Stimulated activated CD4-positive, alpha-beta T cell treated with anti-CD3 and anti-CD28 coated beads, Interleukin-1b, Interleukin-23, amount 100 ng/mL, for 48 hours (primary cell): ENCODE measurements around the gene LDB3.
"Not testable (repeated sequence)": the region's sequence is repeated elsewhere in the genome, so short reads cannot be mapped to it uniquely, and the experiment has no call there.

Source experiments
- DNase-seq: peaks from one replicate; pipeline ENCODE4 v3.0.0-alpha.2; 2020

Gene LDB3, protein sequence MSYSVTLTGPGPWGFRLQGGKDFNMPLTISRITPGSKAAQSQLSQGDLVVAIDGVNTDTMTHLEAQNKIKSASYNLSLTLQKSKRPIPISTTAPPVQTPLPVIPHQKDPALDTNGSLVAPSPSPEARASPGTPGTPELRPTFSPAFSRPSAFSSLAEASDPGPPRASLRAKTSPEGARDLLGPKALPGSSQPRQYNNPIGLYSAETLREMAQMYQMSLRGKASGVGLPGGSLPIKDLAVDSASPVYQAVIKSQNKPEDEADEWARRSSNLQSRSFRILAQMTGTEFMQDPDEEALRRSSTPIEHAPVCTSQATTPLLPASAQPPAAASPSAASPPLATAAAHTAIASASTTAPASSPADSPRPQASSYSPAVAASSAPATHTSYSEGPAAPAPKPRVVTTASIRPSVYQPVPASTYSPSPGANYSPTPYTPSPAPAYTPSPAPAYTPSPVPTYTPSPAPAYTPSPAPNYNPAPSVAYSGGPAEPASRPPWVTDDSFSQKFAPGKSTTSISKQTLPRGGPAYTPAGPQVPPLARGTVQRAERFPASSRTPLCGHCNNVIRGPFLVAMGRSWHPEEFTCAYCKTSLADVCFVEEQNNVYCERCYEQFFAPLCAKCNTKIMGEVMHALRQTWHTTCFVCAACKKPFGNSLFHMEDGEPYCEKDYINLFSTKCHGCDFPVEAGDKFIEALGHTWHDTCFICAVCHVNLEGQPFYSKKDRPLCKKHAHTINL

DNA sequence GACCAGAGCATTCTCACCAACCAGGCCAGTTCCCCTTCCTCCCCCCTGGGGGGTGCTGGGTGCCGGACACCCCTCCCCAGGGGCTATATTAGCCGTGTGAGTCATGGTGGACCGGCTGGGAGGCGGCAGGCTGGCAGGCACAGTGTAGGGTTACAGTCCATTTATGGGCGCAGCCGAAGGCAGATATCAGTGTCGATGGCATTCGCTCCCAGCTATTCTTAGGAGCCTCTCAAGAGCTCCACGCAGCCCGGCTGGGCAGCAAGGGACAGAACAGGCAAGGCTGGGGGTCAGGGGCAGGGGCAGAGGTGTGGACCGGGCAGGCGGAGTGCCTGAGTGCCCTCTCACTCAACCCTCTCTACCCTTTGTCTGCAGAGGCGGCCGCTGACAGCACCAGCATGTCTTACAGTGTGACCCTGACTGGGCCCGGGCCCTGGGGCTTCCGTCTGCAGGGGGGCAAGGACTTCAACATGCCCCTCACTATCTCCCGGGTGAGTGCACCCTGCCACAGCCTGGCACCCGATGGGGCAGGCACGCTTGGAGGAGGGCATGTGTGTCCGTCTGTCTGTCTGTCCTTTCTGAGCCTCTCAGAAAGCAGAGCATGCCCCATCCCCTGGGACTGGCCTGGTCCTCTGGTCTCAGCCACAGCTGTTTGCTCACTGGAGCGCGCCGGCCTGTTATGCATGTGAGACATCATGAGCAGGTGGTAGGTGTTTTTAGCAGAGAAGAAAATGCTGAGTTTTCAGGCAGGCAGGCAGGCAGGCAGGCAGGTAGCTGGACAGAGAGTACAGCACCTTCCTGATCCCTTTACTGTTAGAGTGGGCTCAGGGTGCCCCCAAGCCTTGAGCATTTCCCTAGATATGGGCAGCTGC lies at the start of gene LDB3:
Gene LDB3, plus strand, starts transcription at position 215 of the 869 bp plus-strand sequence. Its CDS starts 181 bp downstream, at position 396.
- no peak for DNase-seq

DNA sequence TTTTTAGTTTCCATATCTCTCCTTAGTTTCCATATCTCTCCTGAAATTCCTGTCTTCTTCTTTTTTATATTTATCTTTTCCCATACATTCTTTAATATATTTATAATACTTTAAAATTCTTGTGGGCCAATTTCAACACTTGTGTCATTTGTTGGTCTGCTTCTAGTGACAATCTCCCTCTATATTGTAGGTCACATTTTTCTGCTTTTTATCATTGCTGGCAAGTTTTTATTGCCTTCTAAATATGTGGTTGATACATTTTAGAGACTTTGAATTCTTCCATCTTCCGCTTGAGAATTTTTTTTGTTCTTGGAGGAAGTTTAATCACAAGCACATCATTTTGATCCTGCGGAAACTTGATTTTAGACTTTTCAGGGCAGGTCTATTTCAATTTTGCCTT lies 40.0 kb upstream of the LDB3 start:
- DNase-seq: no peak

DNA sequence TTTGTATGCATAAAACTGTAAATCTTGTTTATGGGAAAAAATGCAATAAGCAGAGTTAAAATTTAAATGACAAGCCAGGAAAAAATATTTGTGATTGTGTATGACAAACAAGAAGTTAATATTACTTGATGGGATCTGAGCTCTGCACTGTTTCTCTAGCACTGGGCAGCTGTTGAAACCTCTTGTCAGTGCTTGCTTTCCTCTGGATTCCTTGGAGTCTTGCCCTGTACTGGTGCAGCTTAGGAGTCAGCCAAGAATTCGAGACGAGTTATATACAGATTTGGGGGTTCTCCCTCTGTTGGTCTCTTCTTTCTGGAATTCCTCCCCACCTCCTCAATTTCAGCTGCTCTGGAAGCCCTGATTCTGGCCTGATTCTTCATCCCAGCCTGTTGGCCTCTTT lies 38.2 kb upstream of the LDB3 start:
- no peak for DNase-seq

DNA sequence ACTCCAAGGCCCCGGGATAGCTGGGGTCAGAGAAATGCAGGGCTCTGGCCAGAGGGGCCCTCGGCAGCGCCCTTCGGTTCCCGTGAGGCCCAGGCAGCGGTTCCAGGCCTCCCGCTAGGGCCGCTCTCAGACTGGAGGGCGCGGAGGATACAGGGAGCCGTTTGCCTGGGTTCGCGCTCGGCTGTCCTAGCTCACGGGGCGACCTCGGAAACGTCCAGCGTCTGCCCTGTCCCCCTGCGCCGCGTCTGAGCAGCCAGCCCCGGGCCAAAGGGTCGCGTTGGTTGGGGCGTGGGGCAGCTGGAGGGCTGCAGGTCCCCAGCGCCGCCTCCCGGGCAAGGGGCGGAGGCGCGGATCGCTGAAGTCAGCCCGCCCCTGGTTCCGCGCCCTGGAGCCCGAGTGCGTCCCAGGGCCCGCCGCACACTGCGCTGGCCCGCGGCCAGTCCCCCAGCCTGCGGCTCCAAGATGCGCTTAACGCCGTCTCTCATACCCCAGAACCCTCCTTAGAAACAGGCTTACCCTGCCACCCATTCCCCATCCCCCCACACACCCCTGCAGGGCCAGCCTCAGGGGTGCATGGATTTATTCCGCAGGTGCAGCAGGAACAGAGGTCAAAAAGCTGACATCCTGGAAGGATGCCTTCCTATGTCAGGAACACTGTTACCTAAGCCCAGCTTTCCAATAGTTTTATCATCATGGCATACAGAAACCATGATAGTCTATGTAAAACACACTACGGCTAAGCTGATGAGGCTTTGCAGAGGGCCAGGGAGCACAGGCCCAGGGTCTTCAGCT lies 36.1 kb upstream of the LDB3 start:
- DNase-seq: no peak

DNA sequence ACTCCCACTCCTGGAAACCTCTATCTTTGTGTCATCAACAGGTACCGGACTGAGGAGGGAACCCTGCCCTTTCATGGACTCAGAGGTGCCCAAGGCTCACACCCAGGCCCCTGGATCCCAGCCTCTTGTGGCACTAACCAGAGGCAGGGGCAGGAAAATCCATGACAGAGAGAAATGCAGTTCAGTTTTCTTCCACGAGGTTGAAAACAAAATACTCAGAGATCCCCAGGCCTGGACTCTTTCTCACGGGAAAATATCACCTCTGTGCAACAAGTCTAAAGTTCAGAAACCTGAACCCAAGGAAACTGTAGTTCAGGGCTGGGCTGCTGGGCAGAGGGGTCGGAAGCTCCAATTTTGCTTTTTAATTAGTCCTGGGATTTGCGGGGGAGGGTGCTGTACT lies 35.4 kb upstream of the LDB3 start:
- DNase-seq: no peak

DNA sequence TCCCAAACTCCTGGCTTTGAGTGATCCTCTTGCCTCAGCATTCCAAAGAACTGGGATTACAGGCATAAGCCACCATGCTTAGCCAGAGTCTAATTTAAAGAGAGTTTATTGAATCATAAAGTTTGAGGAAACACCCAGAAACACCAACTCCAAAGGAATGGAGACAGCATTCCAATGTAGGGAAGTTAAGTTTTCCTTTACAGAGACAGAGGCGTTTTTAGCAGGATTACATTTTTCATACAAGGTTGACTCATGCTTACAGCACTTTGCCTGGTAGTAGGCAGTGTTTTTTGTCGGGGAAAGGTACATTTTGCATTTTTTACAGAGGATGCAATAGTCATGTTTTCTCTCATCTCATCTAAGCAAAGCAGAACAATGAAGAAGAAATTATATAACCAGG lies 32.9 kb upstream of the LDB3 start:
- no peak for DNase-seq

DNA sequence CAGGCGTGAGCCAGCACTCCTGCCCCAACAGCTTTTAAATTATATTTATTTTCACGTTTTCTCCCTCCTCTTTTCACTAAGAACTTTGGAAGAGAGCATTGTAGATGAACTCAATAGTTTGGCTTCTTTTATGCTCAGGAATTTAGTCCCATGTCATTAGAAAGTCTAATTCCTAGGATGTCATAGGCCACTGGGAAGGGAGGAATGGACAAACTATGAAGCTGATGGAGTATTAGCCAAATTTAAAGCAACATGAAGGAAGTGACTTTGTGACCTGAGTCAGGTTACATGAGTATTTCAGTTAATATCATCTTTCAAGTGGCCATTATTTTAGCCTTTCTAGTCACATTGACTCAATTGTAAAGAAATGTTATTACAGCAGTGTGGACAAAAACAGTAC lies 32.0 kb upstream of the LDB3 start:
- no peak for DNase-seq

DNA sequence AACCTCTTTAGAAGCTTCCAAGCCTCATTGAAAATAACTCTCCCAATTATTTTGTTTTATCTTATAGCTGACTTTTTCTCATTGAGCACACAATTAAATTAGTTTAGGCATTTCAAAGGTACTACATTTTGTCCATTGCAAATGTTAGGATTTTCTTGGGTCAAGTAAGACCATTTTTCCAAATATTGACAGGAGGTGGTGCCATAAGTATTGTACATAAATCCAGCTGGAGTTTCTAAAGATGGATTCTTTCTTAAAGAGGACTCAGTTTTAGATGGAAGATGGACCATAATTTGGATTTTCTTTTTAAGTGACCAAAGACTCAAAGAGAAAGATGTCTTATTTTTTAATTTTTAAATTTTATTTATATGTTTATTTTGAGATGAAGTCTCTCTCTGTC lies 26.3 kb upstream of the LDB3 start:
- DNase-seq: no peak

DNA sequence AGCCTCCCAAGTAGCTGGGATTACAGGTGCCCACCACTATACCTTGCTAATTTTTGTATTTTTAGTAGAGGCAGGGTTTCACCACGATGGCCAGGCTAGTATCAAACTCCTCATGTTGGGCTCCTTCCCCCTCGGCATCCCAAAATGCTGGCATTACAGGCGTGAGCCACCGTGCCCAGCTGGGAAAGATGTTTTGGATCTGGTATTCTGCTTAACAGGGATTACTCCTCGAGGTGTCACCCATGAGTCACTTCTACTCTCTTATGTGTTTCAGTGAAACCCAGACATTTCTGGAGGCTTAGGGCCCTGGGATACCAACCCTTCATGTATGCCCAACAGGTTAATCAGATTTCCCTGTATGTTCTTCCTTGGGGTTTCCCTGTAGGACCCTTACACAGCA lies 25.8 kb upstream of the LDB3 start:
- no peak for DNase-seq

DNA sequence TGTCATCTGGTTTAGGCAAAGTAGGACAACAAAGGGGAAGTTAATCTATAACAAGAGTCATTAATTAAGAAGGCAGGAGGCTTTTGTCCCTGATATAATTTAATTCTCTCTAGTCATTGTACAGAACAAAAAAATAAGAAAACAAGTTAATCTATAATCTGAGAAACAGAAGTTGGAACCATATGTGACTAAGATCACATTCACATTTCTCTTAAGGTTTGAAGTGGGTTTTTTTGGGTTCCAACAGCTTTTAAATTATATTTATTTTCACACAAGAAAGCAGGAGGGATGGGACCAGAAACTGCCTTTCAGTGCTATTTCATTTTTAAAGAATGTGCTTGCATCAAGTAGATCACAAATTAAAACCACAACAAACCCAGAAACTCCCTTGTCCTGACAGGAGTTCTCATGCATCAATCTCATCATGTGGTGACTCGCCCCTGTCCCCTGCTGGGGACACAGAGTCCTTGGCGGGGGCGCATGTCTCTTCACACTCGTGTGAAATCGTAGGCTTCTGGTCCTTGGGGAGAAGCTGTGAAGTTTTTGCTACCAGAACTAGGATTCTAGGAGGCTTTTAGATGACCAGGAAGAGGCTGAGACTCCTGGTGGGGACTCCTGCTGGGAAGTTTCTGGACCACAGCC lies 24.0 kb upstream of the LDB3 start:
- DNase-seq: no peak

DNA sequence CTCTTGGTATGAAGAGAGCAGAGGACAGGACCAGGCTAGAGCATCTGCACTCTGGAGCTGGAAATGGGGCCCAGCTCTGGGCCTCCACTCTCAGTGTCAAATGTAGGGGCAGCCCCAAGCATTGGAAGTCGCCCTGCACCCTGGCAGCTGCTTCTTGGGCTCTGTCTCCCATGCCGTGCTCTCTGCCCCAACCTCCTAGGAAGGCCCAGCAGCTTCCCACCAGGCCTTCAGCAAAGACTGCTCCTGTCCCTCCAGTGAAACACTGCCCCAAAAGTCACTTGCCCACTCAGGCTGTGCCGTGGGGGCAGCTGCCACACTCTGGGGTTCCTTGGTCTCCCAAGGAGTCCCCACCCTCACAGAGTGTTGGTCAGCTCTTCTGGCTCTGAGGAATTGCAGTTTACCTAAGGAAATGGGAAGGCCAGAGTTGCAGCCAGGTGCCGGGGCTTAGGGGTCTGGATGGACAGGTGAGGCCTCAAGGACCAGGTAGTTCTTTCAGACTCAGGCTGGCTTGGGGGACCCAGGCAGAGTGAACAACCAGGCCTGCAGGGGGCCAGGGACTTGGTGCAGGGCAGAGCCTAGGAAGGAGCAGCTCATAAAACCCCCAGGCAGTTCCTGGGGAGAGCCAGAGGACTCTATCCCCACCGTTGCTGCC lies 23.4 kb upstream of the LDB3 start:
- no peak for DNase-seq

DNA sequence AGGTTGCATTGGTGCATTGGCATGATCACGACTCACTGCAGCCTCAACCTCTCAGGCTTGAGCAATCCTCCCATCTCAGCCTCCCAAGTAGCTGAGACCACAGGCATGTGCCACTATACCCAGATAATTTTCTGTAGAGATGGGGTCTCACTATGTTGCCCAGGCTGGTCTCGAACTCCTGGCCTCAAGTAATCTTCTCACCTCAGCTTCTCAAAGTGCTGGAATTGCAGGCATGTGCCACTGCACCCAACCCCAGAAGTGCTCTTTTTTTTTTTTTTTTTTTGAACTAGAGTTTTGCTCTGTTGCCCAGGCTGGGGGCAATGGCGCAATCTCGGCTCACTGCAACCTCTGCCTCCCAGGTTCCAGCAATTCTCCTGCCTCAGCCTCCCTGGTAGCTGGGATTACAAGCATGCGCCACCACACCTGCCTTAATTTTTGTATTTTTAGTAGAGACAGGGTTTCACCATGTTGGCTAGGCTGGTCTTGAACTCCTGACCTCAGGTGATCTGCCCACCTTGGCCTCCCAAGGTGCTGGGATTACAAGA lies 22.6 kb upstream of the LDB3 start:
- not testable (repeated sequence) for DNase-seq

DNA sequence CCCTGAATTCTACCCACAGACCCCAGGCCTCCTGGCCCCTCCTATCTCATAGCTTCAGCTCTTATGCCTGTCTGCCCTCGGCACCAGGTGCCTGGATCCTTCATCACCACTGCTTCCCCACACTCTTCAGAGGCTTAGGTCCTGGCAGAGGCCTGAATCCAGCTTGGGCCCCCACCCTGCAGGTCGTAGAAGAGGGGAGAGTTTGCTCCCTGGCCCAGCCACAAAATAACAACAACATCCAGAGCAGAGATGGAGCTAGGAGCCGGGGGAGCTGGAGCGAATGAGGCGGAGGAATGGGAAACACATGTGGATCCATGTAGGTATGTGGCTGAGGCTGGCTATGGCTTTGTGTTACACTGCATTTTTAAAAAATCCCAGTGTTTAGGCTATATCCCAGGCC lies 21.8 kb upstream of the LDB3 start:
- DNase-seq: no peak

DNA sequence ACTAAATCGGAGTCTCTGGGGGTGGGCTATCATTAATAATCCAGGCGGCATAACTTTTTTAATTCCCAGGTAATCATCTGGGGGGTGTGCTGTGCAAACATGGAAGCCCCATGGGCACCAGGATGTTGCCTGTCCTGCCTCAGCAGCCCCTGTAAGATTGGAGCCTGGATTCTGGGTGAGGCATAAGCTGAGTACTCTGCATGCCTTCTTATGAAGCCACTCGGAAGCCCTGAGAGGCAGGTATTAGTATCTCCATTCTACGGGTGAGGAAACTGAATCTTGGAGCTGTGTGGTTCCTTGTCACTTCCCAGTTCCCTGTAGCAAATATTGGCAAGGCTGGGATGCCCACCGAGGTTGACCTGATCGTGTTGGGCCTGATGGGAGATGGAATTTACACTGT lies 21.4 kb upstream of the LDB3 start:
- no peak for DNase-seq

DNA sequence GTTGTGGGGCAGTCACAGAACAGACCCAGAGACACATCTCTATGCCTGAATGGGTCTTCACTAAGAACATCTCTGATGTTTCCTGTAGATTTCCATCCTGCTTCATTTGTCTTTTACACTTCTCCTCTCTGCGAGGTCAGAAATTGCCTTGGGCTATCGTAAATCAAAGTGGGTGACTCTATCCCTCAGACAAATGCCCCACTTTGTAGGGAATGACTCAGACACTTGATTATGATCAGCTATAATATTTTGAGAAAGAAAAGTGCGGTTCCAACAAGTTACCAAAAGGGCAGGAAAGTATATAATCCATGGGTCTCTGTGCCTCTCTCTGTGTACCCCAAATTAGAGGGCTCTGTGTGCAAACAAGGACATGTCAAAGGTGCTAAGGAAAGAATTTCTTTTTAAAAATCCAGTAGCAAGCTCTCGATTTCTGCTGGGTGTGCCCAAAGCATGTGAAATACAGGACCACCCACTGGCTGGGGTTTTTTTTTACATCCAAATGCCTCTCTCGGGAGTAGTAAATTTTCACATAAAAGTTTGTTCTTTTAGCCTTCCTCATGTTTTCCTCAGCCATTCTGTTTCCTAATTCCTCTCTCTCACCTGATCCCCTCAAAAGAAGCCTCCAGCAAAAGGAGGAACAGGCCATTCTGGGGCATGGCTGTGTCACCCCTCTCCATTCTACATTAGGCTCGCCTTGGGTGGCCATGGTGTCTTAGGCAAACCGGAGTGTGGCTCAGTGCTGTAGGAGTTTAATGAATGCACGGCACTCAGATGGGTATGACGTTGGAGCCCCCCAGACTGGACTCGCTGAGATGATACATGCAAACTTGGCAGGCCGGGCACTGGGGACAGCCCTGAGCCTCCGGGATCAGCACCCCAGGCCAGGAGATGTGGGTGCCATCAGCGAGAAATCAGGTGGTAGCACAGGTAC lies 20.3 kb upstream of the LDB3 start:
- no peak for DNase-seq

DNA sequence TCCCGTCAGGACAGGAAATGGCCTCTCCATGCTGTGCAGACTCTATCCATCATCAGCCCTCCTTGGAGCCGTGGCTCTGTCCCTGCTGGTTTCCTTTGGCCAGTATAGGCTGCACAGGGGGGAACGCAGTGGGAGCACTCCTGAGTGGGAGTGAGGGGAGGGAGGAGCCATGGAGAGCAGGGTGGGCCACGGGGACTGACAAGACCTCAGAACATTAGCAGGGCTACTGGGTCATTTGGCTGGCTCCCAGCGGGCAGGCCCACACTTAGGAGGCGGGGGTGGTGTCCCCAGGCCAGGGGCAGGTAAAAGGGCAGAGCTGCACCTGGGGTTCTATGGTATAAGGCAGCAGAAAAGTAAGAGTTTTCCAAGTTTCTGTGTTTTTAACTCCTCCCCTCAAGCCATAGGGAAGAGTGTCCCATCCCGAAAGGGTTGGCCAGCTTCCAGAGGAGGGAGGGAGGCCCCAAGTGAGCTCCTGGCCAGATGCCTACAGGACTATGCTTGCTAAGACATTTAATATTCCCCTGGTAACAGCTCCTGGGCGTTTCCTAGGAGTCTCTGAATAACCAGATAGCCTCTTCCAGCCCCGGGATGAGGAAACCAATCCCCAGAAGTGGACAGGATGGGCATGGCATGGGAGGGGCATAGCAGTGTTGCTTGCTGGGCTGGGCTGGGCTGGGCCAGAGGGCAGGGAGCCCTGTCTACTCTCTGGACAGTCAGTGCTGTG lies 19.4 kb upstream of the LDB3 start:
- no peak for DNase-seq

DNA sequence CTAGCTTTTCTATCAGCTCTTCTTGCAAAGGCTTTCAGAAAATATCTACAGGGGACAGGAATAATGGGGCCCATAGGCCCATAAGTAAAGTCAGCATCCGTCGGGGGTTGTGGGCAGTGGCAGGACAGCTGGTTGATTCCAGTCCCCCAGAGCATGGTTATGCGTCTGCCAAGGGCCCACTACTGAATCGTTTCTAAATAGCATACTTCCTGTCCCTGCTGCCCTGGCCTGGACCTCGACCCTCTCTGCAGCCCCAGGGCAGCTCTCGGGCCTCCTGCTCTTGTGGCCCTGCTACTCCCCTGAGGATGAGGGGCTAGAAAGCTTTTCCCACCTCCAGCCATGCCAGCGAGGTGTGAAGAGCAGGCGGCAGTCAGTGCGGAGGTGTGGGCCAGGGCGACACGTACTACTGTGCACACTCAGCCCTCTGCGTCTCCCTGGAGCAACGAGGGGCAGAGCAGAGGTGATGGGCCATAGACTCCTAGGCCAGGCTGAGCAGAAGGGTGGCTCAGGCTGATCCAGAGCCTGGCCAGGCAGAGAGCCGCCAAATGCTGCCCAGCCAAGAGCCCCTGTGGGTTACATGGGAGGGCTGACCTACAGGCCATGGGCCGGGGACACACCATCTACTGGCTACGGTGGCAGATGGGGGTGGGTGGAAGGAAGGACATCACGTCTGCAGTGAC lies 18.7 kb upstream of the LDB3 start:
- no peak for DNase-seq

DNA sequence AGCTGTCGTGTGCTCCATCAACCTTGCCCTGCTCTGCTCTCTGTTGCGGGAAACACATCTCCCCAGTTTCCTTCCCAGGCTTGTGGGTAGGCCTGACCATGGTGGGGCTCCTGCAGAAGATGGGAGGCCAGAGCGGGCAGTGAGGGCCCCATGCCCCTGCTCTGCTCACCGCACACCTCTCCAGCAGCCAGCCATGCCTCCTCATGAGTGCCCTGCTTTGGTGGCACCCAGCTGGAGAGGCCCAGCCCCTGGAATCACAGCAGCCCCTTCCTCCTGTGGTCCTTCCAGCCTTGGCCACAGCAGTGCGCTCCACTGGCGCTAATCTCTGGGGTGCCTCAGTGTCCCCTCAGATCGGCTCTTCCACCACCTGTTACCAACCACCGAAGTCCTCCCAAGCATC lies 18.2 kb upstream of the LDB3 start:
- no peak for DNase-seq

DNA sequence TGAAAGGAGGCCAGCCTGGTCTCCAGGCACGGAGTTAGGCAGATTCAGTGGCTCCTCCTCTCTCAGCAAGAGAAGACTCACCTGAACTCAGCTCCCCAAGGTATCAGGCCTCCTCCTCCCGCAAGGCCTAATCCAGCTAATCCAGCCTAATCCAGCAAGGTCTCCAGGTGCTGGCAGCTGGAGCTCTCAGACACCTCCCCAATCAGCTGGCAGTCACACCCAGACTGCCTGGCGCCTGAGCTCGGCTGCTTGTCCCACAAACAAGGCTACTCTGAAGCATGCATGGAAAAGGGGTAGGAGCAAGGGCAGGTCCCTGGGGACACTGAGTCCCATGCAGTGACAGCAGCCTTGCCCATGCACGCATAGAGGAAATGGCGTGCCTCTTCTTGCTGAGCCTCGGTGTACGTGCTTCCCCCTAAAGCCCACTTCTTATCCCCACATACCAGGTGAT lies 17.3 kb upstream of the LDB3 start:
- DNase-seq: no peak
